Lung (tissue), 16 donors: ENCODE measurements around the gene SERTAD1. TPM values are rescaled to one million over a fixed set of nuclear protein-coding genes. Genes with fewer than 3 reads are reported as not detected.

Source experiments
- ATAC-seq: fragments of 200-7000 bp; cut with Tn5 transposase; one replicate; pipeline ENCODE4 v1.9.1; 2020; ENCODE audit warnings: moderate number of reproducible peaks; ENCODE audit not compliant: insufficient read depth, low FRiP score
- DNase-seq, 3 donors: peaks; one replicate each; pipeline ENCODE4 v3.0.0-alpha.2; 2013 to 2017
- H3K27ac ChIP-seq, 2 donors: one replicate each; pipeline ENCODE4 v1.5.1; 2013; ENCODE audit warnings: mild to moderate bottlenecking in 2 of 2, moderate library complexity in 2 of 2, control low read depth in 1 of 2, inconsistent platforms in 1 of 2, low read depth in 1 of 2, low read length in 1 of 2
- H3K27me3 ChIP-seq, 3 donors: one replicate each; pipeline ENCODE4 v1.5.1; 2013; ENCODE audit warnings: low read length in 2 of 3; ENCODE audit not compliant: control insufficient read depth in 3 of 3, insufficient read depth in 3 of 3
- H3K36me3 ChIP-seq, 4 donors: one replicate each; pipeline ENCODE4 v1.5.1; 2013; ENCODE audit warnings: low read length in 4 of 4, mild to moderate bottlenecking in 1 of 4, moderate library complexity in 1 of 4; ENCODE audit not compliant: control insufficient read depth in 4 of 4, insufficient read depth in 4 of 4
- H3K4me1 ChIP-seq, 5 donors: one replicate each; pipeline ENCODE4 v1.5.1; 2013; ENCODE audit warnings: low read length in 5 of 5, mild to moderate bottlenecking in 2 of 5, moderate library complexity in 1 of 5; ENCODE audit not compliant: control insufficient read depth in 5 of 5, insufficient read depth in 5 of 5
- H3K4me3 ChIP-seq: one replicate; pipeline ENCODE4 v1.5.1; 2013; ENCODE audit warnings: mild to moderate bottlenecking, control low read depth, moderate library complexity
- H3K9ac ChIP-seq, 2 donors: one replicate each; pipeline ENCODE4 v1.5.1; 2013; ENCODE audit warnings: low read length in 2 of 2, control low read depth in 1 of 2; ENCODE audit not compliant: insufficient read depth in 1 of 2
- H3K9me3 ChIP-seq, 4 donors: one replicate each; pipeline ENCODE4 v1.5.1; 2013; ENCODE audit warnings: low read length in 3 of 4, mild to moderate bottlenecking in 1 of 4, moderate library complexity in 1 of 4; ENCODE audit not compliant: control insufficient read depth in 4 of 4, insufficient read depth in 3 of 4
- CTCF ChIP-seq: IDR thresholded peaks from 2 replicates; pipeline ENCODE4 v1.5.1; 2012; ENCODE audit warnings: mild to moderate bottlenecking; ENCODE audit errors: control extremely low read depth, extremely low read depth
- WGBS, 2 donors: extraction: QIAGEN DNeasy Blood & Tissue Kit; methylation state at CpG; one replicate each; pipeline ENCODE4 v1.1.7; 2013; 5-methylcytosine and 5-hydroxymethylcytosine counted together
- long read RNA-seq, 5 donors: transcript quantifications; one replicate each; lab custom pipeline, GENCODE V29; 2026
- polyA plus RNA-seq, 2 donors: library from polyadenylated mRNA; stranded (reverse); fragments of 200-250 nt; gene quantifications; one replicate each; pipeline ENCODE4 v1.2.1, GENCODE V29; 2013
- total RNA-seq, 2 donors: library from RNA; depleted of rRNA in 1 of 2; stranded (reverse); fragments of >200 nt in 1 of 2; gene quantifications; one replicate each; pipeline ENCODE4 v1.2.1, GENCODE V29; 2014 to 2021
- donor health status: control.
- donor health status: control.
- donor health status: Bipolar disorder and iron deficiency.
- donor health status: healthy.
- donor health status: DM: yes; HTN: yes; CAD: no.

SERTAD1 gene
- total RNA-seq: 10 to 100 TPM; 10.8 to 25.1 TPM
- 10 to 100 TPM; 23.3 to 37.9 TPM for polyA plus RNA-seq
- long read RNA-seq, donor 1, transcript SERTAD1-201 (2 exons, 2,114 nt): major isoform, 12 of 12 reads
- long read RNA-seq, donor 1, partial matches to known transcripts: 0 of 12 reads
- long read RNA-seq, donor 1, other reads (novel, unspliced or antisense): 0 of 12 reads
- long read RNA-seq, donor 2, partial matches to known transcripts: 0 of 2 reads
- long read RNA-seq, donor 2, other reads (novel, unspliced or antisense): 0 of 2 reads
- long read RNA-seq, donor 3, transcript SERTAD1-201 (2 exons, 2,114 nt): major isoform, 6 of 6 reads
- long read RNA-seq, donor 3, partial matches to known transcripts: 0 of 6 reads
- long read RNA-seq, donor 3, other reads (novel, unspliced or antisense): 0 of 6 reads
- long read RNA-seq, donor 4, partial matches to known transcripts: 0 of 2 reads
- long read RNA-seq, donor 4, other reads (novel, unspliced or antisense): 0 of 2 reads
- long read RNA-seq, donor 5, transcript SERTAD1-201 (2 exons, 2,114 nt): major isoform, 12 of 12 reads
- long read RNA-seq, donor 5, partial matches to known transcripts: 0 of 12 reads
- long read RNA-seq, donor 5, other reads (novel, unspliced or antisense): 0 of 12 reads

DNA sequence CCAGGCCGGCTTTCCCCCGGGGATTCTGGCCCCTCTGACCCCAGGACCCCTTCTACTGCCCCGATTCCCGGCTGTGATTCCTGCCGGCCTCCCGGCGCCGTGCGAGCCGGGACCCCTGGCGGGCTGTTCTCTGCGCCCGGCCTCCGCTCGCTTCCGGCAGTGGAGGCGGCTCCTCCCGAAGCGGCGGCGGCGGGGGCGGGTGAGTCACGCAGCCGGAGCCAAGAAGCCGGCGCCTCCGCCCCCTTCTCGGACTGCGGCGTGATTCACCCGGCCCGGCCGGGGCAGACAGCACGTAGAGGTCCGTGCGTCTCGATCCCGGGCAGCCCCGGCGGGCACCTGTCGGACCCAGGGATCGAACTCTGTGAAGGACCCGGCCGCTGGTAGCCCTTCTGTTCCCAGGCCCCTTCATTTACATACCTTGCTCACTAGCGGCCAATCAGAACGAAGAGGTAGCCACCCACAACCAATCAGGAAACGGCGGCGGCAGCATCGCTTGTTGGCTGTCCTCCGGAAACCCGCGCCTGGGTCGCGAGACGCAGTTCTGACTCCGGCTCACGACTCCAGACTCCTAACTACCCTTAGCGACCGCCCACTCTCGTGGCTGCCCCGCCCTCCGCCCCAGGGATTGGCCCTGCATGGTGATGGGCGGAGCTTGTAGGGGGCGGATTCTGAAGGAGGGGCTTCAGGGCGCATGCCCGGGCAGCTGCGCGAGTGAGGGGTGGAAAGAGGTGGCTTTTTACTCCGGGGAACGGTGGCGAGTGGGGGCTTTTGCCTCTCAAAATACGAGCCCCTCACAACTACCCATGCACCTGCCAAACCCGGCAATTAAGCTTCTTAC is at the start of gene SERTAD1:
SERTAD1 (minus strand) TSS at position 543 of the 838 bp plus-strand sequence. CDS start 2,446 bp downstream, outside the sequence.
- Histone ChIP-seq H3K9me3 (no peaks in the 10 kb centered on the region), H3K36me3 (peaks cover 5 to 11% (median 9%) of the 10 kb centered on the region in 4 donors), H3K4me3 (peak within 1 kb of the TSS; percentile 66), H3K27me3 (no peaks in the 10 kb centered on the region), H3K4me1 (peaks cover 0 to 17% (median 2%) of the 10 kb centered on the region in 5 donors), H3K27ac (peak within 1 kb of the TSS; percentile 98 to 100), H3K9ac (peak within 1 kb of the TSS; percentile 87 to 91)
- peak; percentile 5 for TF ChIP-seq CTCF
- DNase-seq (peak; percentile 100), ATAC-seq (peak; percentile 93)
- WGBS, 2 donors: 1% methylated on average over 60 to 75 of the region's 75 CpGs

GRCh38 chr19:40474737-40475136 is 48.9 kb upstream of the SERTAD1 start:
- TF ChIP-seq CTCF: no peak
- Histone ChIP-seq H3K4me3 (no peak overlapping the region), H3K4me1 (no peaks in the 10 kb centered on the region), H3K9ac (no peak overlapping the region), H3K36me3 (no peaks in the 10 kb centered on the region), H3K27me3 (no peaks in the 10 kb centered on the region), H3K9me3 (no peaks in the 10 kb centered on the region), H3K27ac (no peak overlapping the region)
- DNase-seq (no peak), ATAC-seq (no peak)
- WGBS, 2 donors: 93 to 96% methylated on average over 4 of the region's 4 CpGs

DNA sequence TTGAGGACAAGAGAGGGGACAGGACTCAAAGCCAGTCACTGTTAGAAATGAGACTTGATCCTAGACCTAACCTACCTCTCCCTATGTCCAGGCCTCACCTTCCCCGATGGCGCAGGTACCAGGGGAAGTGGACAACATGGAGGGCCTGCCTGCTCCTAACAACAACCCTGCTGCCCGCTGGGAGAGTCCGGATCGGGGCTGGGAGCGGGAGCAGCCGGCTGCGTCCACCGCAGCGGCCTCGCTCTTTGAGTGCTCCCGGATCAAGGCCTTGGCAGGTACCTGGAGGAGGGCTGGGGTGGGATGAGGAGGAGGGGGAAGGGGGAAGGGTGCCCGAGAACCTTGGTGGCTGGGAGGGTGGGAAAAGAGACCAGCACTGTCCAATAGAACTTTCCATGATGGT is 46.7 kb upstream of the SERTAD1 start:
- H3K36me3 ChIP-seq: no peaks in the 10 kb centered on the region
- H3K27ac ChIP-seq: no peak overlapping the region
- 93 to 94% methylated on average over 13 of the region's 13 CpGs for WGBS, 2 donors
- no peak for TF ChIP-seq CTCF
- no peak for ATAC-seq
- no peak overlapping the region for H3K9ac ChIP-seq
- no peak for DNase-seq
- peaks cover 2 to 7% (median 7%) of the 10 kb centered on the region in 3 donors for H3K27me3 ChIP-seq
- no peak overlapping the region for H3K4me3 ChIP-seq
- no peaks in the 10 kb centered on the region for H3K4me1 ChIP-seq
- no peaks in the 10 kb centered on the region for H3K9me3 ChIP-seq
